ENCODE data around the gene MYO10. TPM values are rescaled to one million over a fixed set of nuclear protein-coding genes. Genes with fewer than 3 reads are reported as not detected.

MYO10 gene
- total RNA-seq, 2 experiments from 2014 or later, result 0.03 to 1.7 TPM

DNA sequence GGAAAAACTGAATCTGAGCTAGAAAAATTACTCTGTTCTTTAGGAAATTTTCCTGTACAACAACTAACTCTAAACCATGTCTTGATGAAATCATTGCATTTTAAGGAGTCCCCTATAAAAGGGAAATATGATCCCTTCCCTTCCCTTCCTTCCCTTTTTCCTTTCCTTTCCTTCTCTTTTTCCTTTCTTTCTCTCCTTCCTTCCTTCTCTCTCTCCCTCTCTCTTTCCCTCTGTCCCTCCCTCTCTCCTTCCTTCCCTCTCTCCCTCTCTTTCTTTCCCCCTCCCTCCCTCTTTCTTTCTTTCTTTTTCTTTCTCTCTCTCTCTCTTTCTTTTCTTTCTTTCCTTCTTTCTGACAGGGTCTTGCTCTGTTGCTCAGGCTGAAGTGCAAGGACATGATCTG is 42.2 kb upstream of the MYO10 start:
- TF ChIP-seq EZH2phosphoT487 (IDR thresholded peaks at IDR 0.05; ENCODE audit: borderline replicate concordance, low read depth, low read length) (no peak), CTCF (conservative IDR thresholded peaks at IDR 0.05; ENCODE audit: low read length) (no peak)
- no peak overlapping the region for H2AFZ ChIP-seq (ENCODE audit: low read length)
- H4K20me1 ChIP-seq (ENCODE audit: insufficient read depth, low read length), result no peaks in the 10 kb centered on the region
- no peaks in the 10 kb centered on the region for H3K4me1 ChIP-seq (ENCODE audit: insufficient read depth, low read length, poor library complexity, severe bottlenecking)
- no peaks in the 10 kb centered on the region for H3K9me3 ChIP-seq (ENCODE audit: low read length)
- intact Hi-C loops (cut with micrococcal nuclease; ENCODE audit: unreplicated experiment), result no loop called here
- no peaks in the 10 kb centered on the region for H3K79me2 ChIP-seq (ENCODE audit: insufficient read depth, low read depth, low read length)
- no peak for DNase-seq (ENCODE audit: low spot score)
- no peak overlapping the region for H3K4me2 ChIP-seq (ENCODE audit: low read length)
- ChIA-PET POLR2A (no interaction called here), CTCF (ENCODE audit: unreplicated experiment) (no interaction called here)
- H3K9me2 ChIP-seq (ENCODE audit: insufficient read depth, low read length), result no peaks in the 10 kb centered on the region
- H3K36me3 ChIP-seq (ENCODE audit: insufficient read depth, low read length), result no peaks in the 10 kb centered on the region
- H3K27ac ChIP-seq (ENCODE audit: low read depth, low read length, poor library complexity, severe bottlenecking), result no peak overlapping the region
- BruUV-seq (replicated peaks), result no TSS peak
- H3K4me3 ChIP-seq (ENCODE audit: low read depth, low read length, poor library complexity, severe bottlenecking), result no peak overlapping the region

- Histone ChIP-seq H3K4me2 (ENCODE audit: low read length) (no peak overlapping the region), H3K9me3 (ENCODE audit: low read length) (no peaks in the 10 kb centered on the region), H3K9me2 (ENCODE audit: insufficient read depth, low read length) (no peaks in the 10 kb centered on the region), H3K79me2 (ENCODE audit: insufficient read depth, low read depth, low read length) (no peaks in the 10 kb centered on the region), H4K20me1 (ENCODE audit: insufficient read depth, low read length) (no peaks in the 10 kb centered on the region), H3K4me3 (ENCODE audit: low read depth, low read length, poor library complexity, severe bottlenecking) (no peak overlapping the region), H3K36me3 (ENCODE audit: insufficient read depth, low read length) (no peaks in the 10 kb centered on the region), H2AFZ (ENCODE audit: low read length) (no peak overlapping the region), H3K27ac (ENCODE audit: low read depth, low read length, poor library complexity, severe bottlenecking) (no peak overlapping the region), H3K4me1 (ENCODE audit: insufficient read depth, low read length, poor library complexity, severe bottlenecking) (no peaks in the 10 kb centered on the region)
- CTCF ChIA-PET (ENCODE audit: unreplicated experiment), result no interaction called here
- no TSS peak for BruUV-seq (replicated peaks)
- no peak for TF ChIP-seq EZH2phosphoT487 (IDR thresholded peaks at IDR 0.05; ENCODE audit: borderline replicate concordance, low read depth, low read length)
- no peak for TF ChIP-seq CTCF (conservative IDR thresholded peaks at IDR 0.05; ENCODE audit: low read length)
- no peak for DNase-seq (ENCODE audit: low spot score)
- POLR2A ChIA-PET, result interaction anchor here (0.7 kb wide), 1 partner anchor 435 kb away, joined by 5 read pairs; no protein-coding TSS in a partner anchor
- intact Hi-C loops (cut with micrococcal nuclease; ENCODE audit: unreplicated experiment), result no loop called here
These were observed 40.5 kb upstream of the MYO10 start for GRCh38 chr5:16976625-16977008.

DNA sequence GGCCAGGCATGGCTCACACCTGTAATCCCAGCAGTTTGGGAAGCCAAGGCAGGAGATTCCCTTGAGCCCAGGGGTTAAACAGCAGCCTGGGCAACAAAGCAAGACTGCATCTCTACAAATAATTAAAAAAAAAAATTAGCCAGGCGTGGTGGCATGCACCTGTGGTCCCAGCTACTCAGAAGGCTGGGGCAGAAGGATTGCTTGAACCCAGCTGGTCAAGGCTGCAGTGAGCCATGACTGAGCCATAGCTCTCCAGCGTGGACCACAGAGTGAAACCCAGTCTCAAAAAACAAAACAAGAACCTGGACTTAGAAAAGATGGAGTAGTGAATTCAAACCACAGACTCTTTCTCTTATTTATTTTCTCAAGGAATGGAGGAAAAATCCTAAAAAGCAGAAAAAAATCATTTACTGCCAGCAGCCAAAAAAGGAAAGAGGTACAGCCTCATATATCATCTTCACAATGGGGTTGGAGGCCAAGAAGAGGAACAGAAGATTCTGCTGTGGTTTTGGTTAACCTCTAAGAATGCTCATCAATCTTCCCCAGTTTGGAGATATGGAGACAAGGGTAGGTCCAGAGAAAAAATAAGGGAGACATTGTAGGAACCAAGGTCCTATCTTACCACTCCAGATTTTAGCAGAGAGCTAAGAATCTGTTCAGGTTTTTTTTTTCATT is 40.0 kb upstream of the MYO10 start:
- no peaks in the 10 kb centered on the region for H4K20me1 ChIP-seq (ENCODE audit: insufficient read depth, low read length)
- no peak for DNase-seq (ENCODE audit: low spot score)
- no peak overlapping the region for H3K4me3 ChIP-seq (ENCODE audit: low read depth, low read length, poor library complexity, severe bottlenecking)
- no peak overlapping the region for H3K27ac ChIP-seq (ENCODE audit: low read depth, low read length, poor library complexity, severe bottlenecking)
- H3K4me1 ChIP-seq (ENCODE audit: insufficient read depth, low read length, poor library complexity, severe bottlenecking), result no peaks in the 10 kb centered on the region
- no TSS peak for BruUV-seq (replicated peaks)
- no peak overlapping the region for H2AFZ ChIP-seq (ENCODE audit: low read length)
- H3K9me3 ChIP-seq (ENCODE audit: low read length), result no peaks in the 10 kb centered on the region
- TF ChIP-seq EZH2phosphoT487 (IDR thresholded peaks at IDR 0.05; ENCODE audit: borderline replicate concordance, low read depth, low read length), result no peak
- TF ChIP-seq CTCF (conservative IDR thresholded peaks at IDR 0.05; ENCODE audit: low read length), result no peak
- POLR2A ChIA-PET, result interaction anchor here (0.6 kb wide), 1 partner anchor 123 kb away, joined by 3 read pairs; no protein-coding TSS in a partner anchor
- H3K9me2 ChIP-seq (ENCODE audit: insufficient read depth, low read length), result no peaks in the 10 kb centered on the region
- CTCF ChIA-PET (ENCODE audit: unreplicated experiment), result no interaction called here
- no peaks in the 10 kb centered on the region for H3K79me2 ChIP-seq (ENCODE audit: insufficient read depth, low read depth, low read length)
- intact Hi-C loops (cut with micrococcal nuclease; ENCODE audit: unreplicated experiment), result no loop called here
- H3K4me2 ChIP-seq (ENCODE audit: low read length), result no peak overlapping the region
- no peaks in the 10 kb centered on the region for H3K36me3 ChIP-seq (ENCODE audit: insufficient read depth, low read length)

Data from OCI-LY7 (cell line).